Gastrocnemius medialis (tissue), 4 donors: Measurements from ENCODE around the gene C11orf21. TPM values are rescaled to one million over a fixed set of nuclear protein-coding genes. Genes with fewer than 3 reads are reported as not detected.

ENCODE experiments used
- ATAC-seq, 2 donors: fragments of 150-250 bp; one replicate each; pipeline ENCODE4 v1.9.1; 2016
- DNase-seq, 2 donors: peaks; one replicate each; pipeline ENCODE4 v3.0.0-alpha.2; 2019
- H3K27ac ChIP-seq, 4 donors: fragments of 200-600 bp; sonication (generic); 1 replicate in 1 of 4; 2 replicates in 3 of 4; pipeline ENCODE4 v1.5.1; 2016 to 2018; ENCODE audit warnings: mild to moderate bottlenecking in 2 of 4, moderate library complexity in 1 of 4
- H3K27me3 ChIP-seq, 3 donors: fragments of 200-600 bp; sonication (generic) in 2 of 3; 1 replicate in 1 of 3; 2 replicates in 2 of 3; pipeline versions ENCODE4 v1.5.1 to v1.6.0; 2016 to 2019; ENCODE audit warnings: mild to moderate bottlenecking in 1 of 3, moderate library complexity in 1 of 3
- H3K36me3 ChIP-seq, 2 donors: fragments of 200-600 bp; sonication (generic) in 1 of 2; one replicate each; pipeline ENCODE4 v1.5.1; 2017 to 2018
- H3K4me1 ChIP-seq, 2 donors: fragments of 200-600 bp; sonication (generic) in 1 of 2; one replicate each; pipeline ENCODE4 v1.5.1; 2016 to 2017; ENCODE audit warnings: mild to moderate bottlenecking in 2 of 2
- H3K4me3 ChIP-seq, 4 donors: fragments of 200-600 bp; sonication (generic) in 3 of 4; 1 replicate in 1 of 4; 2 replicates in 3 of 4; pipeline ENCODE4 v1.5.1; 2016 to 2019; ENCODE audit warnings: mild to moderate bottlenecking in 2 of 4
- H3K9me3 ChIP-seq, 3 donors: fragments of 200-600 bp; sonication (generic) in 2 of 3; 1 replicate in 1 of 3; 2 replicates in 2 of 3; pipeline ENCODE4 v1.5.1; 2016 to 2019
- POLR2A ChIP-seq, 2 donors: fragments of 450-650 bp; IDR thresholded peaks; one replicate each; pipeline ENCODE4 v1.6.1; 2017; ENCODE audit warnings: antibody characterized with exemption in 2 of 2, mild to moderate bottlenecking in 2 of 2, moderate library complexity in 2 of 2
- in situ Hi-C, 4 donors: fragments of 200-750 bp; cut with MboI; loops; one replicate each; pipeline versions ENCODE4 v1.15.0 to v1.8.0; 2017; ENCODE audit warnings: low sequenced_read_pairs in 4 of 4
- intact Hi-C: fragments of 100-400 bp; cut with DNase I; formaldehyde crosslinking; loops from one replicate; pipeline ENCODE4 v1.15.1; 2023; ENCODE audit warnings: low total_unique reads
- total RNA-seq, 4 donors: library from RNA; depleted of rRNA; stranded (reverse); fragments of >200 nt; gene quantifications; one replicate each; pipeline versions ENCODE4 v1.1.0 to v1.2.3, GENCODE V29; 2016
- TF ChIP-seq, protein P1 (sequence below), 5 experiments: fragments of 450-650 bp in 3 of 5; fragments of 200-600 bp in 2 of 5; sonication (generic) in 2 of 5; IDR thresholded peaks in 4 of 5; conservative IDR thresholded peaks in 1 of 5; 1 replicate in 4 of 5; 2 replicates in 1 of 5; pipeline ENCODE4 v1.5.1; 2016 to 2019; ENCODE audit warnings: antibody characterized with exemption in 5 of 5, mild to moderate bottlenecking in 3 of 5, moderate library complexity in 3 of 5

Gene C11orf21
- total RNA-seq, 4 donors from 2014 or later, result 0.10 TPM; not detected in 3

DNA sequence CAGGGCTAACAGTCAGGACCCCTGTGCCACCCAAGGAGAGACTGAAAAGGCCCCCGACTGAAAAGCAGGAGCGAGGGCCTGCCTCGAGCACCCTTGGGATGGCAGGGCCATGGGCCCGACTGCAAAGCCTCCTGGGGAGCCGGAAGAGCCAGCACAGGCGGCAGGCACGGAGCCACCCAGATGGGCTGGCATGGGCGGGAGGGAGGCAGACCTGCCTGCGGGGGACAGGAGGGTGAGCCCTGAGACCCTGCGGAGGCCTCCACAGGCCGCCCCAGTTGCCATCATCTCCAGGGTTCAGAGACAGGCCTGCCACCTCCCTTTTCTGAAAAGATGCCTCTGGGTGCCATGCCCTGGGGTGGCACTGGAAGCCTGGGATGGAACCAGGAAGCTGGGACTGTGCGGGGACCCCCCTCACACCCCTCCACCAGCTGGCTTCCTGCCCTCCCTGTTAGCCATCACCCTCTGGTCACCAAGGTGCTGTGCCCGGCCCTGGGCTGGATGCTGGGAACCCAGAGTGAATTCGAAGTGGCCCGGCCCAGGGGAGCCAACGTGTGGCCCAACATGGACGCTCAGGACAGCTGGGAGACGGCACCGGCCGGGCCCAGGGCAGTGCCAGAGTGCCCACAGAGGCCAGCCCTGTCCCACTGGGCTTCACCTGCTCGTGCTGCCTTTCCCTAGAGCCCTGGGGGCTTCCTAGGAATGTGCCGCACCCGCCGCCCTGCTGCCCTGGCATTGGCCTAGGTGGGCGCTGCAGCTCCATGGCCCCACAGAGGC lies 13.9 kb upstream of the C11orf21 start:
- Histone ChIP-seq H3K36me3 (no peaks in the 10 kb centered on the region), H3K27ac (peak overlapping the region; percentile 12 to 57 (median 34)), H3K4me3 (no peak overlapping the region), H3K4me1 (peaks cover 8 to 13% of the 10 kb centered on the region in 2 donors), H3K9me3 (peaks cover 0 to 5% (median 0%) of the 10 kb centered on the region in 3 donors), H3K27me3 (no peaks in the 10 kb centered on the region)
- intact Hi-C loops (no loop called here), in situ Hi-C loops (loop anchor here in 2 of 4 donors (5.0 to 10.0 kb wide), 2 partner anchors 102 to 109 kb away; no protein-coding TSS in a partner anchor)
- no peak for DNase-seq
- TF ChIP-seq, protein P1, sequence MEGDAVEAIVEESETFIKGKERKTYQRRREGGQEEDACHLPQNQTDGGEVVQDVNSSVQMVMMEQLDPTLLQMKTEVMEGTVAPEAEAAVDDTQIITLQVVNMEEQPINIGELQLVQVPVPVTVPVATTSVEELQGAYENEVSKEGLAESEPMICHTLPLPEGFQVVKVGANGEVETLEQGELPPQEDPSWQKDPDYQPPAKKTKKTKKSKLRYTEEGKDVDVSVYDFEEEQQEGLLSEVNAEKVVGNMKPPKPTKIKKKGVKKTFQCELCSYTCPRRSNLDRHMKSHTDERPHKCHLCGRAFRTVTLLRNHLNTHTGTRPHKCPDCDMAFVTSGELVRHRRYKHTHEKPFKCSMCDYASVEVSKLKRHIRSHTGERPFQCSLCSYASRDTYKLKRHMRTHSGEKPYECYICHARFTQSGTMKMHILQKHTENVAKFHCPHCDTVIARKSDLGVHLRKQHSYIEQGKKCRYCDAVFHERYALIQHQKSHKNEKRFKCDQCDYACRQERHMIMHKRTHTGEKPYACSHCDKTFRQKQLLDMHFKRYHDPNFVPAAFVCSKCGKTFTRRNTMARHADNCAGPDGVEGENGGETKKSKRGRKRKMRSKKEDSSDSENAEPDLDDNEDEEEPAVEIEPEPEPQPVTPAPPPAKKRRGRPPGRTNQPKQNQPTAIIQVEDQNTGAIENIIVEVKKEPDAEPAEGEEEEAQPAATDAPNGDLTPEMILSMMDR (IDR thresholded peaks at IDR 0.05 in 4 of 5, conservative IDR thresholded peaks at IDR 0.05 in 1 of 5), result no peak
- no peak for TF ChIP-seq POLR2A (IDR thresholded peaks at IDR 0.05)
- ATAC-seq, result no peak

DNA sequence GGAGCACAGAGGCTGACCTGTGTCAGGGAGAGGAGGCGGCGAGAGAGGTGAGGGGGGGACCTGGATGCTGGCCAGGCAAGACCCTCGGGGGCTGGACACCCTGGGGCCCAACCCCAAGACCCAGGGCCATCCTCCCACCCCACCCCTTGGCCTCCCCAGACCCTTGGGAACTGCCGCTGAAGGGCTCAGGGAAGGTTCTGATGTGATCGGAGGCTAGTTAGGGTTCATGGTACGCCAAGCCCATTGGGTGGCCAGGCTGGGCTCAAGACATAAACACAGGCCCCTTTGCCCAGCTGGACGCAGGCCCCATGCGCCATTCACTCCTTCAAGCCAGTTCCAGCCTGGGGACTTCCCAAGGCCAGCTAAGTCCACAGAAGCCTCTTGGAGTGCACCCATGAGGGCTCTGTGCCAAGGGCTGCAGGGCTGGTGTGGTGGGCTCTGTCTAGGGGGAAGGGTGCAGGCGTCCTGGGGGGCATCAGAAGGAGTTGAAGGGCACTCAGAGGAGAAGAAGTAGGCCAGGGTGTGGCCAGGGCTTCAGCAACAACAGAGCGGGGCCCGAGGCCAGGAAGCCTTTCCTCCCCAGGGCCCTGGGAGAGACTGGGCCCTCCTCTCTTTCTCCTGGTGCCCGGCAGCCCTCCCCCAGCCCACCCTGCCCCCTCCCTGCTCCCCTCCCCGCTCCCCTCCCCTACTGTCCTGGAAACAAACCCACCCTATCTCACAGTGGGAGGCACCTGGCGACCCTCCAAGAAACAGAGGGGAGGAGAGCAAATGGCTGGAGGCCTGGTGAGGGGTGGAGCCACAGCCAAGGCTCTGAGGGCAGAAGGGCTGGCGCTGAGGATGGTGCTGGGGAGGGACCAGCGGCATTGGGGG lies 13.0 kb upstream of the C11orf21 start:
- TF ChIP-seq, protein P1 (IDR thresholded peaks at IDR 0.05 in 4 of 5, conservative IDR thresholded peaks at IDR 0.05 in 1 of 5), result no peak
- TF ChIP-seq POLR2A (IDR thresholded peaks at IDR 0.05), result no peak
- Histone ChIP-seq H3K9me3 (peaks cover 0 to 5% (median 0%) of the 10 kb centered on the region in 3 donors), H3K4me1 (peaks cover 8 to 13% of the 10 kb centered on the region in 2 donors), H3K27me3 (no peaks in the 10 kb centered on the region), H3K27ac (peak overlapping the region; percentile 12 to 57 (median 47)), H3K4me3 (no peak overlapping the region), H3K36me3 (no peaks in the 10 kb centered on the region)
- ATAC-seq (peak; percentile 51 to 61), DNase-seq (peak in 1 of 2 donors; percentile 50)
- intact Hi-C loops, result no loop called here
- in situ Hi-C loops, result loop anchor here in 2 of 4 donors (5.0 to 10.0 kb wide), 2 partner anchors 103 to 110 kb away; no protein-coding TSS in a partner anchor

DNA sequence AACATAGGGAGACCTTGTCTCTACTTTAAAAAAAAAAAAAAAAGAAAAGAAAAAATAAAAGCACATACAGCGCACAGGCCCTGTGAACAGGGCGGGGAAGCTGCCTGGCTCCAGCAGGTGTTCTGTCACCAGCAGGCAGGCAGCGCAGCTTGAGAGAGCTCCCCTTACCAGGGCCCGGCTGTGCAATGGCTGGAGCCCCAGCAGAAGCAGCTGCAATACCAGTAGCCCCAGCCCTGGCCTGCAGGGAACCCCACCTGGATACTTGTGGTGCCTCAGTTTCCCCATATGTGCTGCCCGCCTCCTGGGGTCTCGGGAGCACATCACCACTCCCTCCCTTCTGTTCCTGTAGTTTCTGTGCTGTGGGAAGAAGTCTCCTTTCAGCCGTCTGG lies 12.4 kb upstream of the C11orf21 start:
- no peaks in the 10 kb centered on the region for H3K36me3 ChIP-seq
- intact Hi-C loops (no loop called here), in situ Hi-C loops (loop anchor here in 1 of 4 donors (10.0 kb wide), 1 partner anchor 111 kb away; no protein-coding TSS in a partner anchor)
- peak overlapping the region in 3 of 4 donors; percentile 12 to 57 (median 41) for H3K27ac ChIP-seq
- DNase-seq, result no peak
- H3K27me3 ChIP-seq, result no peaks in the 10 kb centered on the region
- TF ChIP-seq, protein P1 (IDR thresholded peaks at IDR 0.05 in 4 of 5, conservative IDR thresholded peaks at IDR 0.05 in 1 of 5), result no peak
- TF ChIP-seq POLR2A (IDR thresholded peaks at IDR 0.05), result no peak
- no peak overlapping the region for H3K4me3 ChIP-seq
- no peak for ATAC-seq
- H3K9me3 ChIP-seq, result peaks cover 0 to 5% (median 0%) of the 10 kb centered on the region in 3 donors
- peaks cover 8 to 13% of the 10 kb centered on the region in 2 donors for H3K4me1 ChIP-seq

DNA sequence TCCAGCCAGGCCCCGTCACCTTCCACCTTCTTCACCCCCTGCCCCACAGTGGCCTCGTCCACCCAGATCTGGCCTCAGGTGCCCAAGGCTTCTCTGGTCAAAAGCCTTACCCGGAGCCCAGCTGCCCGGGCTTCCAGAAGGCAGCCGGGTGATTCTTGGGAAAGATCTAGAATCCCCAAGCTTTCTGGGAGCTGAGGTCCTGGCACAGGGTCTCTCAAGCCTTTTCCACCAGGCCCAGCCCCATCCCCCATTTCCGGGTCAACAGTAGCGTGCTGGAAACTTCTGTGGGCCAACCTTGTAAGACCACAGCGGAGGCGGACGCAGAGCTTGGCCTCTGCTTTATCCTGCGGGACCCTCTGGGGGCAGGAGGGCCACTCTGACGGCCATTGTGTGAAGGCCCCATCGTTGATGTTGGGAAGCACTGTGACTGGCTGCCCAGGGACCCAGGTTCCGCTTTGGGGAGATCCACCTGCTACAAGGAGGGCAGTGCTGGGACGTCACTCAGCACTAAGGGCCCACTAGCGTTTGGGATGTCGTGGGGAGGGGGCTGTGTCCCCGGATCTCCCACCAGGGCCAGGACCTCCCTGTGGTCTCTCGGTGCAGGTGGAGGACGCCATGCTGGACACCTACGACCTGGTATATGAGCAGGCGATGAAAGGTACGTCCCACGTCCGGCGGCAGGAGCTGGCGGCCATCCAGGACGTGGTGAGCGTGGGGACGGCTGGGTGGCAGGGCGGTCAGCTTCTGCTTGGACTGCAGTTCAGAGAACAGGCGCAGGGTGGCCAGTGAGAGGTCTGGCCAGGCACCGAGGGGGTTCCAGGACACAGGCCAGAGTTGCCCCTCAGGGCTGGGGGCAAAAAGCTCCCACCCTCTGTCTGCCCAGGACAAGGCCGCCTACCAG lies 11.6 kb upstream of the C11orf21 start:
- in situ Hi-C loops, result loop anchor here in 1 of 4 donors (10.0 kb wide), 1 partner anchor 112 kb away; no protein-coding TSS in a partner anchor
- DNase-seq (no peak), ATAC-seq (no peak)
- Histone ChIP-seq H3K27me3 (no peaks in the 10 kb centered on the region), H3K4me1 (peaks cover 8 to 13% of the 10 kb centered on the region in 2 donors), H3K36me3 (no peaks in the 10 kb centered on the region), H3K9me3 (peaks cover 0 to 3% (median 0%) of the 10 kb centered on the region in 3 donors), H3K27ac (no peak overlapping the region), H3K4me3 (no peak overlapping the region)
- intact Hi-C loops, result no loop called here
- TF ChIP-seq, protein P1 (IDR thresholded peaks at IDR 0.05 in 4 of 5, conservative IDR thresholded peaks at IDR 0.05 in 1 of 5), result no peak
- TF ChIP-seq POLR2A (IDR thresholded peaks at IDR 0.05), result no peak
